GM12874 (cell line): Measurements from ENCODE around the gene ALPL.
A peak's percentile ranks its signal among the peaks of the same experiment; 100 is the strongest.

Experiments used
- CTCF ChIP-seq: IDR thresholded peaks from 2 replicates; pipeline ENCODE4 v1.5.1; 2011; ENCODE audit warnings: low read depth, mild to moderate bottlenecking, control low read depth, low read length, moderate library complexity; ENCODE audit not compliant: insufficient read depth

Gene ALPL

GRCh38 chr1:21590126-21590880 lies 81.1 kb downstream of the ALPL start:
- no peak for TF ChIP-seq CTCF

- TF ChIP-seq CTCF, result no peak
Observed at GRCh38 chr1:21590934-21591333, 81.7 kb downstream of the ALPL start.

- TF ChIP-seq CTCF, result no peak
Observed at GRCh38 chr1:21592086-21592865, 83.1 kb downstream of the ALPL start.

GRCh38 chr1:21593231-21593630 lies 84.0 kb downstream of the ALPL start:
- no peak for TF ChIP-seq CTCF

- TF ChIP-seq CTCF, result no peak
Observed at GRCh38 chr1:21594501-21594900, 85.3 kb downstream of the ALPL start.

- peak; percentile 63 for TF ChIP-seq CTCF
Observed at GRCh38 chr1:21594935-21595897, 86.0 kb downstream of the ALPL start.

GRCh38 chr1:21596174-21596573 lies 87.0 kb downstream of the ALPL start:
- no peak for TF ChIP-seq CTCF
